Panc1 (cell line): ENCODE results near the gene GFM1.

Experiments
- CTCF ChIP-seq: fragments of 450-650 bp; IDR thresholded peaks from 2 replicates; pipeline ENCODE4 v1.5.1; 2017; ENCODE audit warnings: mild to moderate bottlenecking
- POLR2AphosphoS5 ChIP-seq: IDR thresholded peaks from 2 replicates; pipeline ENCODE4 v1.6.1; 2012; ENCODE audit warnings: mild to moderate bottlenecking, low read depth, low read length, moderate library complexity
- REST ChIP-seq, 2 experiments: IDR thresholded peaks; 2 replicates each; pipeline ENCODE4 v1.6.1; 2011 to 2012; ENCODE audit warnings: low read depth in 2 of 2, control low read depth in 1 of 2, low read length in 1 of 2, mild to moderate bottlenecking in 1 of 2, moderate library complexity in 1 of 2; ENCODE audit not compliant: insufficient read depth in 1 of 2

- TF ChIP-seq CTCF (no peak), POLR2AphosphoS5 (no peak), REST (IDR thresholded peaks at IDR 0.05; ENCODE audit: insufficient read depth in 1 of 2, low read depth in 2 of 2, low read length in 1 of 2) (no peak)
Measured at GRCh38 chr3:158658889-158659288, 14.6 kb downstream of the GFM1 start.
